Transverse colon (tissue), 4 donors: ENCODE results near the gene WDR86. TPM values are rescaled to one million over a fixed set of nuclear protein-coding genes. Genes with fewer than 3 reads are reported as not detected.

Source experiments
- DNase-seq: peaks from one replicate; pipeline ENCODE4 v3.0.0-alpha.2; 2019
- H3K27ac ChIP-seq, 4 donors: fragments of 200-600 bp; sonication (generic); 2 replicates each; pipeline ENCODE4 v1.5.1; 2016 to 2018; ENCODE audit warnings: inconsistent platforms in 4 of 4
- H3K27me3 ChIP-seq: fragments of 200-600 bp; sonication (generic); 2 replicates; pipeline ENCODE4 v1.5.1; 2017; ENCODE audit warnings: inconsistent platforms
- H3K36me3 ChIP-seq, 4 donors: fragments of 200-600 bp; sonication (generic); 2 replicates each; pipeline ENCODE4 v1.5.1; 2017 to 2019; ENCODE audit warnings: inconsistent platforms in 4 of 4
- H3K4me1 ChIP-seq, 4 donors: fragments of 200-600 bp; sonication (generic); 2 replicates each; pipeline ENCODE4 v1.5.1; 2017 to 2020; ENCODE audit warnings: inconsistent platforms in 4 of 4
- H3K4me3 ChIP-seq, 4 donors: fragments of 200-600 bp; sonication (generic); 1 replicate in 1 of 4; 2 replicates in 3 of 4; pipeline versions ENCODE4 v1.5.1 to v1.6.1; 2017 to 2019; ENCODE audit warnings: inconsistent platforms in 4 of 4
- H3K9me3 ChIP-seq, 2 donors: fragments of 200-600 bp; sonication (generic); 2 replicates each; pipeline ENCODE4 v1.5.1; 2017 to 2019; ENCODE audit warnings: inconsistent platforms in 2 of 2
- CTCF ChIP-seq, 5 experiments: fragments of 200-600 bp in 3 of 5; fragments of 450-650 bp in 2 of 5; sonication (generic) in 3 of 5; IDR thresholded peaks; 1 replicate in 2 of 5; 2 replicates in 3 of 5; pipeline ENCODE4 v1.5.1; 2016 to 2017; ENCODE audit warnings: antibody characterized with exemption in 5 of 5, inconsistent platforms in 3 of 5, mild to moderate bottlenecking in 2 of 5, moderate library complexity in 1 of 5
- EP300 ChIP-seq: sonication (generic); formaldehyde crosslinking; IDR thresholded peaks from one replicate; pipeline ENCODE4 v1.6.1; 2017; ENCODE audit warnings: antibody characterized with exemption, low read depth
- POLR2A ChIP-seq: fragments of 450-650 bp; IDR thresholded peaks from one replicate; pipeline ENCODE4 v1.6.1; 2016; ENCODE audit warnings: antibody characterized with exemption, mild to moderate bottlenecking, moderate library complexity
- POLR2AphosphoS5 ChIP-seq, 3 donors: sonication (generic); formaldehyde crosslinking; IDR thresholded peaks; one replicate each; pipeline ENCODE4 v1.6.1; 2016; ENCODE audit warnings: antibody characterized with exemption in 3 of 3
- WGBS, 2 donors: methylation state at CpG; one replicate each; pipeline ENCODE4 v1.1.5; 2018; ENCODE audit warnings: low coverage in 1 of 2; 5-methylcytosine and 5-hydroxymethylcytosine counted together
- in situ Hi-C, 4 donors: fragments of 200-750 bp; cut with MboI; loops; one replicate each; pipeline versions ENCODE4 v1.15.0 to v1.15.1; 2017; ENCODE audit warnings: low sequenced_read_pairs in 3 of 4, low pct_ligation_motif_present in 1 of 4, low pct_unique_long_range_greater_than_20kb in 1 of 4
- intact Hi-C: fragments of 100-400 bp; cut with DNase I; formaldehyde crosslinking; loops from one replicate; pipeline ENCODE4 v1.15.1; 2023; ENCODE audit warnings: low total_unique reads
- total RNA-seq, 4 donors: library from RNA; depleted of rRNA; stranded (reverse); fragments of >200 nt; gene quantifications; one replicate each; pipeline ENCODE4 v1.1.0, GENCODE V29; 2016

Gene WDR86
- total RNA-seq, 4 donors from 2014 or later: 2.8 to 33.3 (median 7.1) TPM

GRCh38 chr7:151428378-151429236 lies 18.8 kb upstream of the WDR86 start:
- Histone ChIP-seq H3K4me1 (peaks cover 2 to 17% (median 9%) of the 10 kb centered on the region in 4 donors), H3K27ac (peak overlapping the region in 2 of 4 donors; percentile 14 to 51), H3K9me3 (no peaks in the 10 kb centered on the region), H3K27me3 (no peaks in the 10 kb centered on the region), H3K36me3 (no peaks in the 10 kb centered on the region), H3K4me3 (no peak overlapping the region)
- no peak for DNase-seq
- intact Hi-C loops (no loop called here), in situ Hi-C loops (no loop called here)
- 69% methylated on average over 13 of the region's 13 CpGs; no CpG with 5 or more reads in 1 of the 2 donors for WGBS, 2 donors
- TF ChIP-seq POLR2AphosphoS5 (IDR thresholded peaks at IDR 0.05) (peak in 2 of 3 donors; percentile 33 to 39), CTCF (IDR thresholded peaks at IDR 0.05) (no peak)

DNA sequence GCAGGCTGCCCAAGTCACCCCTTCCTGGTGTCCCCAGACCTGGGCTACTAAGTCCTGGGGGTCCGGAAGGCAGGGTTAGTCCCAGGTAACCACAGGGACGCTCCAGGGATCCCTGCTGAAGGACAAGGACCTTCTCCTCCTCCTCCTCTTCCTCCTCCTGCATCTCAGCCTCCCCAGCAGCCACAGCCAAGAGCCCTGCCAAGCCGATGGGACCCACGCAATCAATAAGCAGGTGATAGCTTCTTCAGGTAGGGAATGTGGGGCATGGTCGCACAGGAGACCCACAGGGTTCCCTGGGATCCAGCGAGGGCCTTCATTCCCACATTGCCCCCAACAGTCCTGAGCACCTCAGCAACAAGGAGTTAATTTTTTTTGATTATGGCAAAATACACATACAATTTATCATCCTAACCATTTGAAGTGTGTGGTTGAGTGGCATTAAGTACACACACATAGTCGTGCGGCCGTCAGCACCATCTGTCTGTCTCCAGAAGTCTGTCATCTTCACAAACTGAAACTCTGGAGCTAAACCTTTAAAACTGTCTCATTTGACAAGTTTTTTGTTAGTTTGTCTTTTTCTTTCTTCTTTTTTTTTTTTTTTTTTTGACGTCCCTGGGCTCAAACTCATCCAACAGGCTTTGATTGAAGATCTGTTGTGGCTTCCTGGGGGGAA lies 18.0 kb upstream of the WDR86 start:
- Histone ChIP-seq H3K4me3 (no peak overlapping the region), H3K27me3 (no peaks in the 10 kb centered on the region), H3K9me3 (no peaks in the 10 kb centered on the region), H3K27ac (peak overlapping the region; percentile 39 to 80 (median 64)), H3K36me3 (no peaks in the 10 kb centered on the region), H3K4me1 (peaks cover 2 to 17% (median 9%) of the 10 kb centered on the region in 4 donors)
- intact Hi-C loops (no loop called here), in situ Hi-C loops (no loop called here)
- DNase-seq: no peak
- WGBS, 2 donors: 69 to 74% methylated on average over 4 to 10 of the region's 10 CpGs
- no peak for TF ChIP-seq CTCF (IDR thresholded peaks at IDR 0.05)

- no peak for DNase-seq
- 78 to 82% methylated on average over 10 to 22 of the region's 23 CpGs for WGBS, 2 donors
- in situ Hi-C loops: no loop called here
- TF ChIP-seq POLR2A (no peak), POLR2AphosphoS5 (IDR thresholded peaks at IDR 0.05) (no peak), EP300 (no peak), CTCF (IDR thresholded peaks at IDR 0.05) (no peak)
- Histone ChIP-seq H3K27ac (peak overlapping the region; percentile 39 to 80 (median 64)), H3K4me1 (peaks cover 2 to 17% (median 9%) of the 10 kb centered on the region in 4 donors), H3K27me3 (no peaks in the 10 kb centered on the region), H3K4me3 (no peak overlapping the region), H3K36me3 (no peaks in the 10 kb centered on the region), H3K9me3 (no peaks in the 10 kb centered on the region)
- intact Hi-C loops: no loop called here
These were observed 17.3 kb upstream of the WDR86 start for GRCh38 chr7:151426904-151427704.

DNA sequence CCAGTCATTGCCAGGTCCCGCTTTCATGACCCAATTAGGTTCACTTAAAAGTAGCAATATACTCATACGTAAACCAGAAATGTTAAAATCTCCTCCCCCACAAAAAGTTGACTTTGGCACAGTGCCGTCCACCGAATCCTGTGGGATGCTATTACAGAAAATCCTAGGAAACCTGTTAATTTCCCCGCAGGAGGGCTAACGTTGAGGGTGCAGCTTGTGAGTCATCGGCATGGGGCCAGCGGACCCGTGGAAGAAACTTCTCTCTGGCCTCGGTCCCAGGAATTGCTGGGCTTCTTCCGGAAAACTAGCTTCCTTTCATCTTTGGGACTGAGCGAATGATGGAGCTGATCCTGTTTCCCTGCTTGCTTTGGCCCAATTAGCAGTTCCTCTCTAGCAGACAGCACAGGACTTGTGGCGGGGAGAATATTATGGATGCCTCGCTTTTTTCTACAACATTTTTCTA lies 16.6 kb upstream of the WDR86 start:
- intact Hi-C loops: no loop called here
- peak; percentile 60 for DNase-seq
- Histone ChIP-seq H3K9me3 (no peaks in the 10 kb centered on the region), H3K4me1 (peaks cover 2 to 17% (median 9%) of the 10 kb centered on the region in 4 donors), H3K4me3 (no peak overlapping the region), H3K27me3 (no peaks in the 10 kb centered on the region), H3K36me3 (no peaks in the 10 kb centered on the region), H3K27ac (peak overlapping the region; percentile 63 to 80 (median 76))
- in situ Hi-C loops: no loop called here
- TF ChIP-seq CTCF (IDR thresholded peaks at IDR 0.05): no peak
- no peak for TF ChIP-seq POLR2A
- TF ChIP-seq POLR2AphosphoS5 (IDR thresholded peaks at IDR 0.05): peak in 2 of 3 donors; percentile 11 to 30
- TF ChIP-seq EP300: no peak
- 40 to 59% methylated on average over 8 to 14 of the region's 14 CpGs for WGBS, 2 donors
